Testis (tissue), 2 donors: Measurements from ENCODE around the gene ZCCHC13.

Experiments used
- CTCF ChIP-seq, 3 experiments: fragments of 450-650 bp in 2 of 3; fragments of 200-600 bp in 1 of 3; sonication (generic) in 1 of 3; IDR thresholded peaks; one replicate each; pipeline ENCODE4 v1.5.1; 2016 to 2019; ENCODE audit warnings: antibody characterized with exemption in 3 of 3, mild to moderate bottlenecking in 2 of 3, moderate library complexity in 1 of 3
- POLR2A ChIP-seq: fragments of 450-650 bp; IDR thresholded peaks from one replicate; pipeline ENCODE4 v1.6.1; 2017; ENCODE audit warnings: antibody characterized with exemption, mild to moderate bottlenecking, moderate library complexity

- TF ChIP-seq CTCF (IDR thresholded peaks at IDR 0.05), result no peak
- no peak for TF ChIP-seq POLR2A
Observed at GRCh38 chrX:74304016-74304415, at the start of gene ZCCHC13.
